Right renal pelvis (tissue), 4 donors: Measurements from ENCODE around the gene OMD. TPM values are rescaled to one million over a fixed set of nuclear protein-coding genes. Genes with fewer than 3 reads are reported as not detected.

Experiments used
- DNase-seq, 4 donors: peaks; one replicate each; pipeline ENCODE4 v3.0.0-alpha.2; 2013; ENCODE audit warnings: low read depth in 4 of 4, low spot score in 3 of 4, missing footprints in 1 of 4
- polyA plus RNA-seq, 4 donors: library from polyadenylated mRNA; unstranded; fragments of 120-200 nt; gene quantifications; one replicate each; pipeline ENCODE4 v1.2.1, GENCODE V29; 2013; ENCODE audit not compliant: insufficient read length in 4 of 4

Gene OMD
- polyA plus RNA-seq, 4 donors = 1.8 to 6.3 (median 2.2) TPM

- no peak for DNase-seq
These were observed 45.3 kb downstream of the OMD start for GRCh38 chr9:92378865-92379560.

GRCh38 chr9:92377876-92378275, 46.4 kb downstream of the OMD start:
- no peak for DNase-seq

GRCh38 chr9:92373167-92373566, 51.1 kb downstream of the OMD start:
- no peak for DNase-seq

GRCh38 chr9:92369075-92369474, 55.2 kb downstream of the OMD start:
- DNase-seq = no peak

Other genes starting within 250 kb of the OMD start
- 100 to 1,000 TPM in 2 of 4 donors, 10 to 100 TPM in 2; 95.8 to 104 (median 98.9) TPM for gene IARS1, start 130.8 kb downstream of the OMD start, polyA plus RNA-seq
- 10 to 100 TPM; 39.0 to 49.1 (median 40.8) TPM for gene NOL8, start 99.1 kb downstream of the OMD start, polyA plus RNA-seq
- gene CENPP, start 98.5 kb downstream of the OMD start, polyA plus RNA-seq = 1 to 10 TPM; 5.2 to 7.3 (median 5.7) TPM
- gene OGN, start 19.9 kb downstream of the OMD start, polyA plus RNA-seq = 10 to 100 TPM; 72.1 to 99.0 (median 81.5) TPM
- 10 to 100 TPM; 16.8 to 25.1 (median 19.7) TPM for gene ASPN, start 58.0 kb upstream of the OMD start, polyA plus RNA-seq
- 10 to 100 TPM; 14.8 to 23.6 (median 18.3) TPM for gene ECM2, start 111.5 kb upstream of the OMD start, polyA plus RNA-seq
- 10 to 100 TPM; 10.2 to 12.2 (median 11.9) TPM for gene IPPK, start 245.7 kb upstream of the OMD start, polyA plus RNA-seq